ENCODE results near the gene MEPCE. TPM values are rescaled to one million over a fixed set of nuclear protein-coding genes. Genes with fewer than 3 reads are reported as not detected.

MEPCE gene
- total and polyA plus RNA-seq, 10 of the 15 experiments (the other 5 are each of a cell fraction or from before 2014, with no cell fraction given) = 8.2 to 48.0 (median 22.1) TPM

DNA sequence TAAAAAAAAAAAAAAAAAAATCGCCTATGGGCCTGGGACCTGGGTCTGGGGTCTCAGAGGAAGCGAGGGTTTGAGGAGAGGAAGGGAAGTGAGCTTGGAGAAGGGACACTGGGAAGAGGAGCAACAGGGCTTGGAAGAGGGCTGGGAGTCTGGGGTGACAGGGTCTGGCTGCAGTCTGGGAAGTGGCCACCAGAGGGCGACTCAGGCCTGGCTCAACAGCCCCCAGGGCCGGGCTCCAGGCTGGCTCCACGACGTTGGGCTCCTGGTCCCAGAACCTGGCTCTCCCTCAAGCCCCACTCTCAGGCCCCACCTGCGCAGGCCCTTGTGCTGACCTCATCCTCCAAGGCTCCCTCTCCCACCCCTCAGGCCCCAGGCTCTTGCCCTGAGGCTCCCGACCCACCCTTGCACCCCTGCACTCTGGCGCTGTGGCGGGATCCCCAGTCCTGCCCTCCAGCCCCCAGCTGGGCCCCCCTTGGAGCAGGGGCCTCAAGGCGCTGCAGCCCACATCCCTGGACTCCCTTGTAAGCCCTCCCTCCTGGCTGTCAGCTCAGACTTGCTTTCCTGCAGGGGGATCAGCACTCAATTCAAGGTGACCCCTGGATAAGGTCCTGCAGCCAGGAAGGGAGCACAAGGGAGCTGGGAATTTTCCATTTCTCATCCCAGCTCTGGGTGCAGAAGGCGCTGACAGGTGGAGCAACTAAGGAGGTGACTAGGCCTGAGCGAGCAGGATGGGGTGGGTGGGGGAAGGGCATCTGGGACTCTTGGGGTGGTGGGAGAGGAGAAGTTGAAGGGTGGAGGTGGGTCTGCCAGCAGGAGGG lies 39.8 kb downstream of the MEPCE start (continued):
- 0 out of 2 replicates have a peak, but pooled peaks have one; percentile 44 for TF ChIP-seq NBN (IDR thresholded peaks at IDR 0.05)
- TF ChIP-seq POLR2A (IDR thresholded peaks at IDR 0.05; ENCODE audit: low read depth, low read length) = peak; percentile 63; the same call in 1 of the 2 replicates
- TF ChIP-seq, protein P1, sequence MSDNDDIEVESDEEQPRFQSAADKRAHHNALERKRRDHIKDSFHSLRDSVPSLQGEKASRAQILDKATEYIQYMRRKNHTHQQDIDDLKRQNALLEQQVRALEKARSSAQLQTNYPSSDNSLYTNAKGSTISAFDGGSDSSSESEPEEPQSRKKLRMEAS (IDR thresholded peaks at IDR 0.05; ENCODE audit: low read depth, low read length) = no peak
- no peak for TF ChIP-seq ZNF217 (IDR thresholded peaks at IDR 0.05)
- TF ChIP-seq BMI1 (IDR thresholded peaks at IDR 0.05; ENCODE audit: borderline replicate concordance) = no peak
- peak; percentile 33; the same call in 1 of the 3 replicates for TF ChIP-seq POU2F2 (IDR thresholded peaks at IDR 0.05; ENCODE audit: borderline replicate concordance, low read depth, low read length)
- peak; percentile 96 for TF ChIP-seq SMC3 (IDR thresholded peaks at IDR 0.05; ENCODE audit: borderline replicate concordance, low read length)
- TF ChIP-seq SIN3A (IDR thresholded peaks at IDR 0.05; ENCODE audit: low read depth, low read length) = no peak

DNA sequence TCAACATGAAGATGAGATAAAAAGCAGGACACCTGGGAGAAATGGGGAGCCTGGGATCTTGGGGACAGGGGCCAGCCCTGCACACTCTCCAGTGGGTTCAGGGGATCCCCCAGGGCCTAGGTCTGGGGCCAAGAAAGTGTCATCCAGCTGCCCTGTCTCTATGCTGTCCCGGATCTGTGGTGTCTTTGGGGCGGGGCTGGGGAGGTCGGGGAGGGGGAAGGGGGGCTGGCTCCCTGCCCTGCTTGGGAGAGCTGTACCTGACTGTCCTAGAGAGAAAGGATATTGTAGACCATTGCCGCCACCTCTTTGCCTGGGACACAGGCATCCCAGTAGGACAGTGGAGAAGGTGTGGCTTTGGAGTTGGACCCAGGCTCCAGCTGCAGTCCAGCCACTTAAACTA lies 41.4 kb downstream of the MEPCE start:
- H3K79me2 ChIP-seq (ENCODE audit: control insufficient read depth, insufficient read depth, low read length) = peaks cover 27% of the 10 kb centered on the region
- FAIRE-seq (no peak), DNase-seq (ENCODE audit: low read depth, low spot score) (no peak), ATAC-seq (no peak)
- in situ Hi-C loops (cut with MboI) = loop anchor here (5.0 to 25.0 kb wide), 4 partner anchors 86 to 384 kb away; partner anchors contain the start of genes GIGYF1 and SLC12A9
- no peaks in the 10 kb centered on the region for H3K27me3 ChIP-seq (replicated peaks in 1 of 2; ENCODE audit: control insufficient read depth in 2 of 2, insufficient read depth in 2 of 2, low read length in 1 of 2)
- H4K20me1 ChIP-seq (ENCODE audit: control insufficient read depth, insufficient read depth) = peaks cover 4% of the 10 kb centered on the region; the same call in 1 of the 2 replicates
- ChIA-PET RAD21 (ENCODE audit: unreplicated experiment) (interaction anchor here (2.2 kb wide), 1 partner anchor 11 kb away, joined by 9 read pairs; no protein-coding TSS in a partner anchor), CTCF (interaction anchor here (0.6 to 3.5 kb wide), 8 partner anchors 8 to 220 kb away, joined by 3 to 50 read pairs (median 11); partner anchors contain the start of gene TSC22D4), POLR2A (no interaction called here), SMC1A (ENCODE audit: uncharacterized antibody, unreplicated experiment) (interaction anchor here (0.9 to 2.9 kb wide), 3 partner anchors 8 to 96 kb away, joined by 3 to 24 read pairs (median 12); partner anchors contain the start of gene TSC22D4)
- no peak overlapping the region for H3K27ac ChIP-seq (ENCODE audit: control insufficient read depth, insufficient read depth)
- H3K9me3 ChIP-seq (replicated peaks; ENCODE audit: control insufficient read depth, insufficient read depth, low read length) = no peaks in the 10 kb centered on the region
- intact Hi-C loops (cut with micrococcal nuclease; ENCODE audit: unreplicated experiment) = loop anchor here (10.0 kb wide), 1 partner anchor 224 kb away; the partner anchor contains the start of gene GIGYF1
- H3K9ac ChIP-seq (ENCODE audit: control insufficient read depth, insufficient read depth, low read length) = no peak overlapping the region
- BruUV-seq (replicated peaks) = no TSS peak
- 100% methylated on average over 1 of the region's 4 CpGs for WGBS (ENCODE audit: insufficient coverage, insufficient replicate concordance, low lambda C conversion rate, missing lambda C conversion rate)
- H3K4me2 ChIP-seq (ENCODE audit: control insufficient read depth, insufficient read depth) = no peak overlapping the region
- H2AFZ ChIP-seq (ENCODE audit: control insufficient read depth, low read depth, low read length) = no peak overlapping the region
- peaks cover 6 to 16% of the 10 kb centered on the region in 2 experiments; a peak in 3 of 4 replicates for H3K36me3 ChIP-seq (ENCODE audit: control insufficient read depth in 2 of 2, insufficient read depth in 2 of 2, low read length in 1 of 2)
- no peak overlapping the region for H3K4me3 ChIP-seq
- peaks cover 24% of the 10 kb centered on the region for H3K4me1 ChIP-seq (ENCODE audit: control insufficient read depth, insufficient read depth, low read length)
- TF ChIP-seq SUPT20H (IDR thresholded peaks at IDR 0.05; ENCODE audit: borderline replicate concordance, control insufficient read depth, low read depth, low read length) (no peak), CREB1 (IDR thresholded peaks at IDR 0.05; ENCODE audit: low read depth) (no peak), CBX5 (IDR thresholded peaks at IDR 0.05; ENCODE audit: low read depth) (no peak), MYC (IDR thresholded peaks at IDR 0.05; ENCODE audit: insufficient read depth, insufficient read length, insufficient replicate concordance, low read length, severe bottlenecking) (no peak), PAX5 (IDR thresholded peaks at IDR 0.05; ENCODE audit: borderline replicate concordance, low read depth, low read length) (no peak), ZZZ3 (IDR thresholded peaks at IDR 0.05; ENCODE audit: control insufficient read depth, insufficient read length, low read depth) (no peak)
- TF ChIP-seq, protein P2, sequence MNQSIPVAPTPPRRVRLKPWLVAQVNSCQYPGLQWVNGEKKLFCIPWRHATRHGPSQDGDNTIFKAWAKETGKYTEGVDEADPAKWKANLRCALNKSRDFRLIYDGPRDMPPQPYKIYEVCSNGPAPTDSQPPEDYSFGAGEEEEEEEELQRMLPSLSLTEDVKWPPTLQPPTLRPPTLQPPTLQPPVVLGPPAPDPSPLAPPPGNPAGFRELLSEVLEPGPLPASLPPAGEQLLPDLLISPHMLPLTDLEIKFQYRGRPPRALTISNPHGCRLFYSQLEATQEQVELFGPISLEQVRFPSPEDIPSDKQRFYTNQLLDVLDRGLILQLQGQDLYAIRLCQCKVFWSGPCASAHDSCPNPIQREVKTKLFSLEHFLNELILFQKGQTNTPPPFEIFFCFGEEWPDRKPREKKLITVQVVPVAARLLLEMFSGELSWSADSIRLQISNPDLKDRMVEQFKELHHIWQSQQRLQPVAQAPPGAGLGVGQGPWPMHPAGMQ (IDR thresholded peaks at IDR 0.05; ENCODE audit: borderline replicate concordance) = no peak
- TF ChIP-seq, protein P3, sequence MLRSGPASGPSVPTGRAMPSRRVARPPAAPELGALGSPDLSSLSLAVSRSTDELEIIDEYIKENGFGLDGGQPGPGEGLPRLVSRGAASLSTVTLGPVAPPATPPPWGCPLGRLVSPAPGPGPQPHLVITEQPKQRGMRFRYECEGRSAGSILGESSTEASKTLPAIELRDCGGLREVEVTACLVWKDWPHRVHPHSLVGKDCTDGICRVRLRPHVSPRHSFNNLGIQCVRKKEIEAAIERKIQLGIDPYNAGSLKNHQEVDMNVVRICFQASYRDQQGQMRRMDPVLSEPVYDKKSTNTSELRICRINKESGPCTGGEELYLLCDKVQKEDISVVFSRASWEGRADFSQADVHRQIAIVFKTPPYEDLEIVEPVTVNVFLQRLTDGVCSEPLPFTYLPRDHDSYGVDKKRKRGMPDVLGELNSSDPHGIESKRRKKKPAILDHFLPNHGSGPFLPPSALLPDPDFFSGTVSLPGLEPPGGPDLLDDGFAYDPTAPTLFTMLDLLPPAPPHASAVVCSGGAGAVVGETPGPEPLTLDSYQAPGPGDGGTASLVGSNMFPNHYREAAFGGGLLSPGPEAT (IDR thresholded peaks at IDR 0.05; ENCODE audit: low read depth) = no peak
- TF ChIP-seq, protein P4, sequence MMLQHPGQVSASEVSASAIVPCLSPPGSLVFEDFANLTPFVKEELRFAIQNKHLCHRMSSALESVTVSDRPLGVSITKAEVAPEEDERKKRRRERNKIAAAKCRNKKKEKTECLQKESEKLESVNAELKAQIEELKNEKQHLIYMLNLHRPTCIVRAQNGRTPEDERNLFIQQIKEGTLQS (IDR thresholded peaks at IDR 0.05; ENCODE audit: borderline replicate concordance, extremely low read depth, low read depth, low read length) = no peak

Data from GM12878 (cell line).